LNCAP (cell line): Measurements from ENCODE around the gene METTL13.

Source experiments
- CTCF ChIP-seq: fragments of 450-650 bp; IDR thresholded peaks from 2 replicates; pipeline ENCODE4 v1.5.1; 2017; ENCODE audit warnings: mild to moderate bottlenecking

METTL13 gene

GRCh38 chr1:171817511-171818265 lies 36.2 kb downstream of the METTL13 start:
- TF ChIP-seq CTCF = no peak

- no peak for TF ChIP-seq CTCF
Measured at GRCh38 chr1:171819946-171820345, 38.5 kb downstream of the METTL13 start.

- TF ChIP-seq CTCF = no peak
Measured at GRCh38 chr1:171826973-171827372, 45.5 kb downstream of the METTL13 start.

- TF ChIP-seq CTCF = no peak
Measured at GRCh38 chr1:171828794-171829193, 47.3 kb downstream of the METTL13 start.

GRCh38 chr1:171833091-171833825 lies 51.8 kb downstream of the METTL13 start:
- TF ChIP-seq CTCF = no peak

GRCh38 chr1:171834821-171835220 lies 53.4 kb downstream of the METTL13 start:
- TF ChIP-seq CTCF = no peak

- TF ChIP-seq CTCF = no peak
Measured at GRCh38 chr1:171835891-171836290, 54.4 kb downstream of the METTL13 start.
